ENCODE measurements around the gene MRPL53.
A peak's percentile ranks its signal among the peaks of the same experiment; 100 is the strongest.

The MRPL53 gene

GRCh38 chr2:74507145-74507925 is 34.9 kb upstream of the MRPL53 start, which contains the start of gene PCGF1:
PCGF1 (minus strand) TSS chr2:74507695; CDS start chr2:74507668, 27 bp downstream.
- H3K4me3 ChIP-seq (ENCODE audit: low read length): peak within 1 kb of the TSS; percentile 65
- TF ChIP-seq ZNF274 (IDR thresholded peaks at IDR 0.05; ENCODE audit: low read depth, low read length): no peak

DNA sequence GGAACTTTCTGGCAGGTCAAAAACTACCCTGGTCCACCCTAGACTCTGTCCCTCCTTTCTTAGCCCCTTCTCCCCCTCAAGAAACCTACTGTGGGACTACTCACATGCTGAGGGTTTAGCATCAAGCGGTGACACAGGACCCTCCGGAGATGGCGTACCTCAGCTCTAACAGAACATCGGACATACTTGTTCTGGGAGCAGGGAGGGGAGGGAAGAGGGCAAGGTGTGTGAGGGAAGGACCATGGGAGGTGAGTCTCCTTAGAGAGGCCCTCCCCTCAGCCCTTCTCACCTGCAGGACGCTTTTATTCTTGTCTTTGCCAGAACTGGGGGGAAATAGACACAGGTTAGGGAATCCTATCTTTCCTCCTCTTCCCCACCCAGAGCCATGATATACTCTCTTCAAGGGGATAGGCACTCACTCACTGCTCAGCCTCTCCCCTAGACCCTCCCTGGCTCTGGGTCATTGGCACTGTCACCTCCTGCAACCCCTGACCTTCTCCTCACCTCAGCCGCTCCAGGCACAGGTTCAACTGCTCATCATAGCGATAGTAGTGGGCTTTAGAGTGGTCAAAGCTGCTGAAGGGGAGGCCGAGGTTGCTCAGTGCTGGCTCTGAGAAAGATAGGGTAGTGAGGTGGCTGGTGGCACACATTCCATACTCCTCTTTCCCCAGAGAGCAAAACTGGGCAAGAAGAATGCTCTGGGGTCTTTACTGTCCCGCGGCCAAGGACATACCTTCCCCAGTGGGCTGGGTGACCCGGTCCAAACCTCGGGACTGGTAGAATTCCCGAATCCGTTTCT is 33.2 kb upstream of the MRPL53 start:
- H3K4me3 ChIP-seq (ENCODE audit: low read length): no peak overlapping the region

GRCh38 chr2:74504591-74504990 is 32.1 kb upstream of the MRPL53 start:
- TF ChIP-seq ZNF274 (IDR thresholded peaks at IDR 0.05; ENCODE audit: low read depth, low read length): no peak
- no peak overlapping the region for H3K4me3 ChIP-seq (ENCODE audit: low read length)

More for the DNA sequence above, 33.2 kb upstream of the MRPL53 start:
- no peak for TF ChIP-seq ZNF274 (IDR thresholded peaks at IDR 0.05; ENCODE audit: low read depth, low read length)

- no peak for TF ChIP-seq ZNF274 (IDR thresholded peaks at IDR 0.05; ENCODE audit: low read depth, low read length)
- H3K4me3 ChIP-seq (ENCODE audit: low read length): peak overlapping the region; percentile 60; the same call in 1 of the 2 replicates
These were observed 31.3 kb upstream of the MRPL53 start for GRCh38 chr2:74503506-74504475.

DNA sequence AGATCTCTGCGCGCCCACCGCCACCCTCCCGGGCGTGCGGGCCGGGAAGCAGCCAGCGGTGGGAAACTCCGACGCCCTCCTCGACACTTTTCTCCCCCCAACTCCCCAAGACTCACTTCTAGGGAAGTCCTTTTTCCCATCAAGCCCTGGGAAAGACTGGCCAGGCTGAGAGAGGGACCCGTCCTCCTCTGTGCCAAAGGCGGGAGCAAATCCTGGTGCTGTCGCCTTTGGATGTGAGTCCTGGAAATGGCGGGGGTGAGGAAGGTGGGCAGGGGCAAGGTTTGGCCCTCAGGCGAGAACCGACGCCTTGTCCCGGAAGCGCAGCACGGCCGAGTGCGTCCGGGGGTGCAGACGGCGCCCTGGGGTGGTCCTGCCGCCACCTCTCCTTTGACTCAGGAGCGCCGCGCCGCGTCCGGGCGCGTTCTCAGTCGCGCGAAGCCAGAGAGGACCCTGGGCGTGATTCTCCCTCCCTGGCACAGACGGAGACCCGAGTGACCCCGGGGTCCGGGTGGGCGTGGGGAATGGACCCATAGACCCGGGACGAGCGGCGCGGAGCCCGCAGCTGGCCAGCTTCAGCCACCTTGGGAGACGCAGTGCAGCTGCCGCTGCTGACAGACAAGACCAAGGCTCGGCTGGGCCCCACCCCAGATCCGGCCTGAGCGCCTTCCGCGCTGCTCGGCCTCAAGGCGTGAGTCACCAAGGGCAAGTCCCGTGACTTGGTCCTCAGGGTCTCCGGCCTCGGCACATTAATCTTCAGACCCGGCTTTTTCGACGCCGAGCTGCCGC is 30.4 kb upstream of the MRPL53 start:
- TF ChIP-seq ZNF274 (IDR thresholded peaks at IDR 0.05; ENCODE audit: low read depth, low read length): no peak
- peak overlapping the region; percentile 60; the same call in 1 of the 2 replicates for H3K4me3 ChIP-seq (ENCODE audit: low read length)

DNA sequence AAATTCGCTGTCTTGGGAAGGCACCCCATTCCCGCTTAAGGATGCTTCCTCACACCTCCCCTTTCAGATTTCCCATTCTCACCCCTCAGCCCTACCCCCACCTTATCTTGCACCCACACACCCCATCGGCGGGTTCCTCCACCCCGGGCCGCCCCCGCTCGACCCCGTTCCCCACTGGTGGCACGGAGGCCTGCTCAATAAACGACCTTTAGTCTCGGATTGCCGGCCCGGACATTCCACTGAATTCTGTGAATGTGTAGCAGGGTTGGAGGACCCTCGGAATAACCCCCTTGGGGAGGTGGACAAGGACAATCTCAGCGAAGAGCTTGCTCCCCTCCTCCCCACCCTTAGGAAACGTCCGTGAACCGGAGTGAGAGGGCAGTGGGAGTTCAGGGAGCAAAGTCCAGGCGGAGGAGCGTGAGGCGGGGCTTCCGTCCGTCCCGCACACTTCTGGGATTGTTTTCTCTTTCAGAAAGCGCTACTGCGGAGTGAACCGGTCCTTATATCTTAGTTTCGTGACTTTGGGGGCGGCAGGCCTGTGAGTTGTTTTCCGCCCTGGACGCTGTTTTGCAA is 29.8 kb upstream of the MRPL53 start:
- peak overlapping the region; percentile 60; the same call in 1 of the 2 replicates for H3K4me3 ChIP-seq (ENCODE audit: low read length)
- no peak for TF ChIP-seq ZNF274 (IDR thresholded peaks at IDR 0.05; ENCODE audit: low read depth, low read length)

GRCh38 chr2:74501335-74502071 is 29.0 kb upstream of the MRPL53 start:
- no peak for TF ChIP-seq ZNF274 (IDR thresholded peaks at IDR 0.05; ENCODE audit: low read depth, low read length)
- H3K4me3 ChIP-seq (ENCODE audit: low read length): no peak overlapping the region

DNA sequence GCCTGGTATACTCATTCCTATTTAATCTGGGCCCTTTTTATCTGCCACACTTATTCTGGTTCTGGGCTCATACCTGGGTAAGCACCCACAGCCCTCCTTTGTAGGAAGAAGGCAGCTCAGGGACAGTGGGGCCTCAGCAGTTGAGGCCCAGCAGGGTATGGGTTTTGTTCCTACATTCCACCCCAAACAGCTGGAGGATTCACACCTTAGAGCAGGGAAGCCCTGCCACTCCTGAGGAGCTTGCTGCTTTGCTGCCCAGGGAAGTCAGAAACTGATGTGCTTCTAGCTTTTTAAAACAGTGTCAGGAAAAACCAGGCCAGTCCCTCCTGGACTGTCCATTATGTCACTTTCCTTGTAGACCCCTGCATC is 28.1 kb upstream of the MRPL53 start:
- H3K4me3 ChIP-seq (ENCODE audit: low read length): no peak overlapping the region
- TF ChIP-seq ZNF274 (IDR thresholded peaks at IDR 0.05; ENCODE audit: low read depth, low read length): no peak

DNA sequence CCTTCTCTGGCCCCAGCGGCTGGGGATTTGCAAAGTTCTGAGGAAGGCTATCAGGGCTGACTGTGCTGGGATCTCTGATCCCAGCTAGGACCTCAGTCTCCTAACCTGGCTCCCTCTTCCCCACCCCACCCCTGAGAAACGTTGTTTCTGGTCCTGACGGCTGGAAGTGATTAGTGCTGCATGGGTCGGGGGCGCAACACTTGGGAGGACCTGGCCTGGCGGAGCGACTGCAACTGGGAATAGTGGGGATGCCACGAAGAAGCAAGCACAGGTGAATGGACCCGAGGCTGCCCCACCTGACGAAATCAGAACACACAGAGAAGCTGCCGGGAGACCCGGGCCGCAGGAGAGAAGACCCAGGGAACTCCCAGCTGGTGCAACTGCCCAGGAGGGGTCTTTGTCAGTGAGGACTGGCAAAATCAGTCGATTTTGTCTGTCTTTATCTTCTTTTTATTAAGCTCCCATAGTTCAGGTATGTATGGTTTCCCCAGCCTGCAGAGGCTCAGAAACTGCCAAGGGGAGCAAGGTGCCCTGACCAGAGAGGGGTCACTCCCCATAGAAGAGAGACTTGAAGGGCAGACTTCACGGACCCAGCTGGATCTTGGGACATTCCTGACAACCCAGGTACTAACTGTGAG is 27.6 kb upstream of the MRPL53 start:
- no peak for TF ChIP-seq ZNF274 (IDR thresholded peaks at IDR 0.05; ENCODE audit: low read depth, low read length)
- H3K4me3 ChIP-seq (ENCODE audit: low read length): no peak overlapping the region

GRCh38 chr2:74499267-74499939 is 26.9 kb upstream of the MRPL53 start, which contains the start of gene LBX2:
LBX2 (minus strand) TSS chr2:74499603; CDS start chr2:74499537, 66 bp downstream.
- peak within 1 kb of the TSS; percentile 28; the same call in 1 of the 2 replicates for H3K4me3 ChIP-seq (ENCODE audit: low read length)
- no peak for TF ChIP-seq ZNF274 (IDR thresholded peaks at IDR 0.05; ENCODE audit: low read depth, low read length)
